Stomach (tissue), 19 donors: ENCODE results near the gene AP4E1. TPM values are rescaled to one million over a fixed set of nuclear protein-coding genes. Genes with fewer than 3 reads are reported as not detected.

ENCODE experiments used
- DNase-seq, 2 donors: peaks; one replicate each; pipeline versions ENCODE4 v3.0.0 to v3.0.0-alpha.2; 2013 to 2019
- H3K27ac ChIP-seq, 5 donors: fragments of 200-600 bp in 4 of 5; sonication (generic) in 4 of 5; one replicate each; pipeline ENCODE4 v1.5.1; 2013 to 2019; ENCODE audit warnings: mild to moderate bottlenecking in 1 of 5, moderate library complexity in 1 of 5
- H3K27me3 ChIP-seq, 3 donors: fragments of 200-600 bp; sonication (generic); one replicate each; pipeline ENCODE4 v1.5.1; 2017 to 2019; ENCODE audit warnings: mixed run types in 1 of 3
- H3K36me3 ChIP-seq, 4 donors: fragments of 200-600 bp; sonication (generic); 1 replicate in 3 of 4; 2 replicates in 1 of 4; pipeline ENCODE4 v1.5.1; 2016 to 2019
- H3K4me1 ChIP-seq, 4 donors: fragments of 200-600 bp; sonication (generic); one replicate each; pipeline ENCODE4 v1.5.1; 2016 to 2019
- H3K4me3 ChIP-seq, 4 donors: fragments of 200-600 bp; sonication (generic) in 3 of 4; one replicate each; pipeline ENCODE4 v1.5.1; 2016 to 2019; ENCODE audit warnings: mild to moderate bottlenecking in 1 of 4
- H3K9me3 ChIP-seq, 4 donors: fragments of 200-600 bp; sonication (generic); one replicate each; pipeline ENCODE4 v1.5.1; 2016 to 2019
- CTCF ChIP-seq, 7 experiments: fragments of 450-650 bp in 4 of 7; fragments of 200-600 bp in 3 of 7; sonication (generic) in 3 of 7; IDR thresholded peaks; one replicate each; pipeline ENCODE4 v1.5.1; 2016 to 2019; ENCODE audit warnings: antibody characterized with exemption in 7 of 7, control low read depth in 2 of 7, mild to moderate bottlenecking in 1 of 7
- EP300 ChIP-seq: sonication (generic); formaldehyde crosslinking; IDR thresholded peaks from one replicate; pipeline ENCODE4 v1.6.1; 2017; ENCODE audit warnings: antibody characterized with exemption
- POLR2A ChIP-seq, 4 donors: fragments of 450-650 bp; IDR thresholded peaks; one replicate each; pipeline ENCODE4 v1.6.1; 2016; ENCODE audit warnings: antibody characterized with exemption in 4 of 4, control low read depth in 2 of 4, mild to moderate bottlenecking in 1 of 4, moderate library complexity in 1 of 4
- POLR2AphosphoS5 ChIP-seq, 3 donors: sonication (generic); formaldehyde crosslinking; IDR thresholded peaks; one replicate each; pipeline ENCODE4 v1.6.1; 2016; ENCODE audit warnings: antibody characterized with exemption in 3 of 3
- WGBS, 5 donors: extraction: QIAGEN DNeasy Blood & Tissue Kit in 3 of 5; methylation state at CpG; one replicate each; pipeline versions ENCODE4 v1.1.5 to v1.1.7; 2013 to 2018; 5-methylcytosine and 5-hydroxymethylcytosine counted together
- intact Hi-C: fragments of 100-400 bp; cut with DNase I; formaldehyde crosslinking; loops from one replicate; pipeline ENCODE4 v1.15.1; 2023; ENCODE audit warnings: low total_unique reads
- long read RNA-seq, 10 donors: transcript quantifications; one replicate each; lab custom pipeline, GENCODE V29; 2026
- polyA plus RNA-seq, 3 donors: library from polyadenylated mRNA; stranded (reverse); fragments of 200-250 nt; gene quantifications; one replicate each; pipeline ENCODE4 v1.2.3, GENCODE V29; 2013
- total RNA-seq, 5 donors: library from RNA; depleted of rRNA; stranded (reverse); fragments of >200 nt; gene quantifications; one replicate each; pipeline versions ENCODE4 v1.1.0 to v1.2.3, GENCODE V29; 2014 to 2016
- donor health status: healthy with polysubstance abuse.
- donor health status: Bipolar disorder and iron deficiency.
- donor health status: healthy.

Gene AP4E1
- total RNA-seq (10 to 100 TPM in 3 of 5 donors, 1 to 10 TPM in 2; 6.7 to 31.9 (median 11.1) TPM), polyA plus RNA-seq (1 to 10 TPM; 1.8 to 2.6 (median 2.0) TPM)
- long read RNA-seq, donor 1, result 0 reads
- long read RNA-seq, donor 2, result 0 reads
- long read RNA-seq, donor 3, result 0 reads
- long read RNA-seq, donor 4, result 0 reads
- long read RNA-seq, donor 5, result 0 reads
- long read RNA-seq, donor 6, full-length matches to known transcripts, result 1 of 21 reads
- long read RNA-seq, donor 6, partial matches to known transcripts, result 20 of 21 reads
- long read RNA-seq, donor 6, other reads (novel, unspliced or antisense), result 0 of 21 reads
- long read RNA-seq, donor 7, result 0 reads
- long read RNA-seq, donor 8, full-length matches to known transcripts, result 1 of 1 reads
- long read RNA-seq, donor 8, partial matches to known transcripts, result 0 of 1 reads
- long read RNA-seq, donor 8, other reads (novel, unspliced or antisense), result 0 of 1 reads
- long read RNA-seq, donor 9, result 0 reads
- long read RNA-seq, donor 10, result 0 reads

DNA sequence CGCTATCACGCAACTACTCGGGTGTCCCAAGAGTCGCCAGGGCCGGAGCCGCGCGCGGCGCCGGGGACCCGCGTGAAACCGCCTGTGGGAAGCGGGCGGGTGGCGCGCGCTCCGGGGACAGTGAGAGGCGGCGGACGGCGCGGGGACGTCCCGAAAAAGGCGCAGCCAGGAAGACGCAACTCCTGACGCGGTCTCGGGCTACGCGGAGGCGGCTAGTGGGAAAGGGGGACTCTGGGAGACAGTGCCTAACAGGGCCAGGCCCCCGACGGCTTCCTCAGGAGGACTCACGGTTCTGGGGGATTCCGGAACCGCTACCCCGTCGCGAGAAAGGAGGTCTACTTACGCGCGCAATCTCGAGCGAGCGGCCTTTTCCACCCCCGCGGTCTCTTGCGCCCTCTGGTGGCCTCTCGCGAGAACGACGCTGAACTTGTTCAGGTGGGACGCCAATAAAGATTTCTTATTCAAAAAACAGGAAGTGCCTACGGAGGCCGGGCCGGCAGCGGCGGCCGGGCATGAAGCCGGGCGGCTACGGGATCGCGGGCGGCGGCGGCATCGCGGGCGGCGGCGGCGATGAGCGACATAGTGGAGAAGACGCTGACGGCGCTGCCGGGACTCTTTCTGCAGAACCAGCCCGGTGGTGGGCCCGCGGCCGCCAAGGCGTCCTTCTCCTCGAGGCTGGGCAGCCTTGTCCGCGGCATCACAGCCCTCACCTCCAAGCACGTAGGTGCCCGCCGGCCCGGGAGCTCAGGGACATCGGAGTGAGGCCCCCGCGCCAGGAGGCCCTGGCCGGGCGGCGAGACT is at the start of gene AP4E1:
TSS of gene AP4E1 (plus strand) at position 475 of the 801 bp plus-strand sequence. CDS start at position 571, 96 bp downstream.
- peak; percentile 93 to 97 for DNase-seq
- Histone ChIP-seq H3K9me3 (no peaks in the 10 kb centered on the region), H3K4me3 (peak within 1 kb of the TSS; percentile 81 to 98 (median 97)), H3K27me3 (no peaks in the 10 kb centered on the region), H3K27ac (peak within 1 kb of the TSS; percentile 88 to 97 (median 93)), H3K36me3 (peaks cover 0 to 21% (median 20%) of the 10 kb centered on the region in 4 donors), H3K4me1 (peaks cover 18 to 38% (median 32%) of the 10 kb centered on the region in 4 donors)
- intact Hi-C loops, result loop anchor here (10.0 kb wide), 1 partner anchor 234 kb away; no protein-coding TSS in a partner anchor
- TF ChIP-seq CTCF (IDR thresholded peaks at IDR 0.05) (peak in 5 of 7 experiments; percentile 91 to 98 (median 98)), POLR2A (IDR thresholded peaks at IDR 0.05) (no peak), POLR2AphosphoS5 (IDR thresholded peaks at IDR 0.05) (peak; percentile 83 to 94 (median 86)), EP300 (no peak)
- 0 to 1% (median 0%) methylated on average over 1 to 100 of the region's 100 CpGs for WGBS, 5 donors

- Histone ChIP-seq H3K27ac (no peak overlapping the region), H3K4me1 (peaks cover 0 to 27% (median 0%) of the 10 kb centered on the region in 4 donors), H3K36me3 (no peaks in the 10 kb centered on the region), H3K9me3 (no peaks in the 10 kb centered on the region), H3K4me3 (no peak overlapping the region), H3K27me3 (no peaks in the 10 kb centered on the region)
- intact Hi-C loops, result no loop called here
- TF ChIP-seq POLR2AphosphoS5 (IDR thresholded peaks at IDR 0.05) (no peak), EP300 (no peak), POLR2A (IDR thresholded peaks at IDR 0.05) (no peak), CTCF (IDR thresholded peaks at IDR 0.05) (no peak)
- no peak for DNase-seq
- WGBS, 5 donors, result 85 to 93% (median 89%) methylated on average over 5 of the region's 5 CpGs
Observed at GRCh38 chr15:50860824-50861223, 47.7 kb upstream of the AP4E1 start.

GRCh38 chr15:50862553-50862952 is 45.9 kb upstream of the AP4E1 start:
- H3K4me1 ChIP-seq, result peaks cover 0 to 14% (median 0%) of the 10 kb centered on the region in 4 donors
- no peak overlapping the region for H3K4me3 ChIP-seq
- DNase-seq, result no peak
- no peaks in the 10 kb centered on the region for H3K27me3 ChIP-seq
- no peak for TF ChIP-seq POLR2AphosphoS5 (IDR thresholded peaks at IDR 0.05)
- TF ChIP-seq EP300, result no peak
- no peak for TF ChIP-seq POLR2A (IDR thresholded peaks at IDR 0.05)
- no peak for TF ChIP-seq CTCF (IDR thresholded peaks at IDR 0.05)
- no peaks in the 10 kb centered on the region for H3K9me3 ChIP-seq
- intact Hi-C loops, result no loop called here
- H3K27ac ChIP-seq, result no peak overlapping the region
- H3K36me3 ChIP-seq, result no peaks in the 10 kb centered on the region

DNA sequence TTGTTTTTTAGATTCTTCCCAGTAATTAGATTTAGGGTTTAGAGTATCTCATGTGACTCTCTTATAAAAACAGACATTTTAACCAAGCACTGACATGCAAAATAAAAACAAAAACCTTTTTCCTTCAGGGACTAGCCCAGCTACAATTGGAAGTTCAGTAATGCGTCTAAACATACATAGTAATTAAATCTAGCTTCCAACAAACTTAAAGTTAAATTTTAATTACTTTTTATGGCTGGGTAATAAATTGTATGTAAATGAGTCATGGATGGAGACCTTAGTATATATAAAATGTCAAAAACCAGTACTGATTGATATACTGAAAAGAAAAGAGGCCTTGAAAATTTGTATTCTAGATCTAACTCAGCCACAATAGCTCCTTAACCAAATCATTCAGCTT is 43.6 kb upstream of the AP4E1 start:
- Histone ChIP-seq H3K4me1 (no peaks in the 10 kb centered on the region), H3K4me3 (no peak overlapping the region), H3K27me3 (no peaks in the 10 kb centered on the region), H3K9me3 (no peaks in the 10 kb centered on the region), H3K27ac (no peak overlapping the region), H3K36me3 (no peaks in the 10 kb centered on the region)
- TF ChIP-seq POLR2A (IDR thresholded peaks at IDR 0.05) (no peak), EP300 (no peak), CTCF (IDR thresholded peaks at IDR 0.05) (no peak), POLR2AphosphoS5 (IDR thresholded peaks at IDR 0.05) (no peak)
- DNase-seq, result no peak
- intact Hi-C loops, result no loop called here
- 80 to 92% (median 90%) methylated on average over 1 of the region's 1 CpG for WGBS, 5 donors
